Glutamatergic neuron (in vitro differentiated cells): ENCODE measurements around the gene SLCO3A1. TPM values are rescaled to one million over a fixed set of nuclear protein-coding genes. Genes with fewer than 3 reads are reported as not detected.

Experiments used
- DNase-seq: peaks from one replicate; pipeline ENCODE4 v3.0.0; 2022
- H3K27ac Mint-ChIP-seq: one replicate; pipeline ENCODE4 v1.8.0; 2020; ENCODE audit warnings: mild to moderate bottlenecking, mixed read lengths, inconsistent platforms; ENCODE audit not compliant: unreplicated experiment
- H3K27me3 Mint-ChIP-seq: one replicate; pipeline ENCODE4 v1.8.0; 2020; ENCODE audit warnings: mild to moderate bottlenecking, moderate library complexity, mixed read lengths, inconsistent platforms; ENCODE audit not compliant: unreplicated experiment
- H3K36me3 Mint-ChIP-seq: one replicate; pipeline ENCODE4 v1.8.0; 2020; ENCODE audit warnings: mild to moderate bottlenecking, mixed read lengths, inconsistent platforms; ENCODE audit not compliant: unreplicated experiment
- H3K4me1 Mint-ChIP-seq: one replicate; pipeline ENCODE4 v1.8.0; 2020; ENCODE audit warnings: mild to moderate bottlenecking, low read depth, mixed read lengths, inconsistent platforms; ENCODE audit not compliant: unreplicated experiment
- H3K4me3 Mint-ChIP-seq: one replicate; pipeline ENCODE4 v1.8.0; 2020; ENCODE audit warnings: mild to moderate bottlenecking, mixed read lengths, inconsistent platforms; ENCODE audit not compliant: unreplicated experiment
- H3K9me3 Mint-ChIP-seq: one replicate; pipeline ENCODE4 v1.8.0; 2020; ENCODE audit warnings: mild to moderate bottlenecking, moderate library complexity, mixed read lengths, inconsistent platforms; ENCODE audit not compliant: unreplicated experiment
- total RNA-seq: library from RNA; stranded (reverse); fragmentation: NEBNext Ultra II Directional; extraction: Animal tissue kit (Norgen Biotek cat#: 25700); gene quantifications from one replicate; pipeline ENCODE4 v1.2.1, GENCODE V29; 2021; ENCODE audit not compliant: unreplicated experiment
- TF ChIP-seq, protein P1 (sequence below): fragments of 200-600 bp; sonication (generic); IDR thresholded peaks from one replicate; pipeline ENCODE4 v1.5.0; 2021; ENCODE audit not compliant: partially characterized antibody, unreplicated experiment

Gene SLCO3A1
- total RNA-seq, 1 donor from 2014 or later, result 27.9 TPM

DNA sequence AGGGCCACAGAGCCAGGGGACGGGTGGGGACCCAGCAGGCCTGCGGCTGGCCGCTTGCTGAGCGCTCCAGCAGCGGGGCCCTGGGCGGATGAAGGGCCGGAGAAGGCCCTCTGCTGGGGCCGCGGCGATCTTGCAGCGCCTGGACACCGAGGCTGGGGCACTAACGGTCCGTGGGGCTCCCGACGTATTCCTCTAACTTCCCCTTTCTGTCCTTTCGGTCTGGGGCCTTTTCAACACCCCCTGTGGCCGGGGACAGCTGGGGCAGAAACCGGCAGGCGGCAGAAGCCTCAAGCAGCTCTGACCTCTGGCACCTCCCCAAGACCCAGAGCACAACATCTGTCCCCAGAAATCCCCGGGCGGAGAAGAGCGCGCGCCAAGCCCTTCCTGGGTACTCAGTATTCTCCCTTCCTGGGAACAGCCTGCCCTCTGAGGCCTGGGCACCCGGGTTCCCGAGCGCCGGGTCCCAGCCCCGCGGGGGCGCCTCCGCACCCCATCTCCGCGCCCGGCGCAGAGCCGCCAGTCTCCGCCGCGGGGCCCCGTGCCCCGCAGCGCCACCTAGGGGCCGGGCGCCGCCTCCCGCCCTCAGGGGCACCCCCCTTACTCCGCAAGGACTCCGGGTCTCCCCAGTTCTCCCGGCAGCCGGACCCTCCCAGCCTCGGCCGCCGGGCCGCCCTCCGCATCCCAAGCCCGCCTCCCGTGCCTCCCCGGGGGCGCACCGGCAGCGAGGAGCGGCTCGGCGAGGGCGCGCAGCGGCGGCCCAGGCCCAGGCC is 582 bp upstream of the SLCO3A1 start:
- peak overlapping the region; percentile 87 for H3K4me3 Mint-ChIP-seq
- no peaks in the 10 kb centered on the region for H3K36me3 Mint-ChIP-seq
- peak overlapping the region; percentile 88 for H3K27ac Mint-ChIP-seq
- peaks cover 27% of the 10 kb centered on the region for H3K4me1 Mint-ChIP-seq
- DNase-seq, result peak; percentile 75
- TF ChIP-seq, protein P1, sequence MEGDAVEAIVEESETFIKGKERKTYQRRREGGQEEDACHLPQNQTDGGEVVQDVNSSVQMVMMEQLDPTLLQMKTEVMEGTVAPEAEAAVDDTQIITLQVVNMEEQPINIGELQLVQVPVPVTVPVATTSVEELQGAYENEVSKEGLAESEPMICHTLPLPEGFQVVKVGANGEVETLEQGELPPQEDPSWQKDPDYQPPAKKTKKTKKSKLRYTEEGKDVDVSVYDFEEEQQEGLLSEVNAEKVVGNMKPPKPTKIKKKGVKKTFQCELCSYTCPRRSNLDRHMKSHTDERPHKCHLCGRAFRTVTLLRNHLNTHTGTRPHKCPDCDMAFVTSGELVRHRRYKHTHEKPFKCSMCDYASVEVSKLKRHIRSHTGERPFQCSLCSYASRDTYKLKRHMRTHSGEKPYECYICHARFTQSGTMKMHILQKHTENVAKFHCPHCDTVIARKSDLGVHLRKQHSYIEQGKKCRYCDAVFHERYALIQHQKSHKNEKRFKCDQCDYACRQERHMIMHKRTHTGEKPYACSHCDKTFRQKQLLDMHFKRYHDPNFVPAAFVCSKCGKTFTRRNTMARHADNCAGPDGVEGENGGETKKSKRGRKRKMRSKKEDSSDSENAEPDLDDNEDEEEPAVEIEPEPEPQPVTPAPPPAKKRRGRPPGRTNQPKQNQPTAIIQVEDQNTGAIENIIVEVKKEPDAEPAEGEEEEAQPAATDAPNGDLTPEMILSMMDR, result peak; percentile 87
- H3K27me3 Mint-ChIP-seq, result peaks cover 14% of the 10 kb centered on the region
- peaks cover 7% of the 10 kb centered on the region for H3K9me3 Mint-ChIP-seq

DNA sequence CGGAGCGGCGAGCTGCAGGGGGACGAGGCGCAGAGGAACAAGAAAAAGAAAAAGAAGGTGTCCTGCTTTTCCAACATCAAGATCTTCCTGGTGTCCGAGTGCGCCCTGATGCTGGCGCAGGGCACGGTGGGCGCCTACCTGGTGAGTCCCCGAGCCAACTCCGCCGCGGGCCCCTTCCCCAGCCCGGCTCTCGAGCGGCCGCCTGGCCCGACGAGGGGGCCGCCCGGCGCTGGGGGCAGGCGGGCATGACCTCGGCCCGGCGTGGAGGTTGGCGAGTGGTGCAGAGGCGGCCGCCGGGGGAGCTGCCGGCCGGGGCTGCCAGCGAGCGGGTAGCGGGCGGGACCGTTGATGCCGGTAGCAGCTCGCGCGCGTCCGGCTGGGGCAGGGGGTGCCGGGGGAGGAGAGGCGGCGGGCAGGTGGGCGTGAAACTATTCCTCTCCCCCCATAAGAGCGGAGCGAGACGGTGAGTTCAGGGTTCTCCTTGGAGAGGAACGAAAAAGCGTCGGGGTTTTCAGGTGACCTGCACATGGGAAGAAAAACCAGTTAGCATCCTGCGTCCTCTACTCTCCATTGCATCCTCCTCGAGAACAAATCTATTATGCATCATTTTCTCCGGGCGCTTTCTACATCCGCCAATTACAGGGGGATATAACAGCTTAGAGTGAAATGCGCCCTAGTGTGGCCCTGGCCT is 585 bp downstream of the SLCO3A1 start:
- TF ChIP-seq, protein P1, result no peak
- Mint-ChIP-seq H3K27me3 (peaks cover 14% of the 10 kb centered on the region), H3K36me3 (no peaks in the 10 kb centered on the region), H3K9me3 (peaks cover 7% of the 10 kb centered on the region), H3K4me3 (peak overlapping the region; percentile 85), H3K27ac (no peak overlapping the region), H3K4me1 (peaks cover 37% of the 10 kb centered on the region)
- DNase-seq, result peak; percentile 77

DNA sequence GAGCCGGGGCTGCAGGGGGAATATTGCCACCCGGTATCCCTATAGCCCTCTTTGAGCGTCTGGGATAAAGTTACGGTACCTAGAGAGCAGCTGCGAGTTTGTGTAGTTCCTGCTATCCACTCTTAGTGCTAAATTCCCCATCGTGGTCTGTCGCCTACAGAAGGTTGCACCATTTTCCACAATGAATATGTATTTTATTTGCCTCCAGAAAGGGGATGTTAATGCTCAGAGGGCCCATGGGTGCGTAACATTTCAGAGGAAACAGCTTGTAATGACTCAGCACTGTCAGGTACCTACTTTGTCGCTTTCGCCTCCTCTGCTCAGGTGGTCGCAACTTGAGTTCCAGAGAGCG is 1.1 kb downstream of the SLCO3A1 start:
- DNase-seq, result no peak
- peak overlapping the region; percentile 85 for H3K4me3 Mint-ChIP-seq
- TF ChIP-seq, protein P1, result no peak
- no peaks in the 10 kb centered on the region for H3K36me3 Mint-ChIP-seq
- H3K27me3 Mint-ChIP-seq, result peaks cover 12% of the 10 kb centered on the region
- peaks cover 39% of the 10 kb centered on the region for H3K4me1 Mint-ChIP-seq
- peaks cover 7% of the 10 kb centered on the region for H3K9me3 Mint-ChIP-seq
- no peak overlapping the region for H3K27ac Mint-ChIP-seq

GRCh38 chr15:91855241-91855640 is 1.7 kb downstream of the SLCO3A1 start:
- peaks cover 12% of the 10 kb centered on the region for H3K27me3 Mint-ChIP-seq
- no peak for DNase-seq
- TF ChIP-seq, protein P1, result no peak
- H3K9me3 Mint-ChIP-seq, result peaks cover 9% of the 10 kb centered on the region
- no peak overlapping the region for H3K27ac Mint-ChIP-seq
- H3K4me3 Mint-ChIP-seq, result peak overlapping the region; percentile 85
- H3K36me3 Mint-ChIP-seq, result no peaks in the 10 kb centered on the region
- H3K4me1 Mint-ChIP-seq, result peaks cover 43% of the 10 kb centered on the region
